ENCODE data around the gene KCNIP4.

KCNIP4 gene

GRCh38 chr4:21901281-21901680 is 47.3 kb downstream of the KCNIP4 start:
- DNase-seq: no peak

DNA sequence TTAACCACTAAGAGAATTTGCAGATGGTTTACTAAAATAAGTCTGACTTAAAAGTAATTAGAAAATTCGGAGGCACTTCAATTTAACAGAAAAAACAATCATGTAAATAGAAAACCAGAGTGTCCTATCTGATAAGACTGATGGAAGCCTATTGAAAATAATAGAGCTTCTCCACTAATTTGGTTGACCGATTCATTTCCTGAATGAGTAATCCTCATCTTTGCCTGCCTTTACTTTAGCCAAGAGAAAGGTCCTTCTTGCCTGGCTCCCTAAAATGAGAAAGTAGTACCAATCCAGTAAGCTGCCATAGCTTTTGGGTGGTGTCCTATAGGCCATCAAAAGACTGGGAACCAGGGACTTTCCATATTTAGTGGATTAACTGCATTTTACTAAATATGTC is 48.4 kb downstream of the KCNIP4 start:
- DNase-seq: no peak

DNA sequence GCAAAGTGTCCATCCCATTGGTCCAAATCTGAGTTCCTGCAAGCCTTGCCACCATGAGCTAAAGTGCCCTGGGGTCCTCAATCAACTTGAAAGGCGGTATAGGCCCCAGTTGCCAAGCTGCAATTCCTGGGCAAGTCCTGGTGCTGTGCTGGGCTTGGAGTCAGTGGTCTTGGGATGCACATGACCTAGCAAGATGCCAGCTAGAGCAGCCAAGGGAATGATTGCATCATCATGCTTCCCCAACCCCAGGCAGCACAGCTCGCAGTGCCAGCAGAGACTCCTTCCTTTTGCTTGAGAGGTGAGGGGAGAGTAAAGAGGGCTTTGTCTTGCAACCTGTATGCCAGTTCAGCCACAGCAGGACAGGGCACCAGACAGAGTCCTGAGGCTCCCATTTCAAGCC is 50.5 kb downstream of the KCNIP4 start:
- peak in 1 of 14 donors; percentile 10 for DNase-seq

DNA sequence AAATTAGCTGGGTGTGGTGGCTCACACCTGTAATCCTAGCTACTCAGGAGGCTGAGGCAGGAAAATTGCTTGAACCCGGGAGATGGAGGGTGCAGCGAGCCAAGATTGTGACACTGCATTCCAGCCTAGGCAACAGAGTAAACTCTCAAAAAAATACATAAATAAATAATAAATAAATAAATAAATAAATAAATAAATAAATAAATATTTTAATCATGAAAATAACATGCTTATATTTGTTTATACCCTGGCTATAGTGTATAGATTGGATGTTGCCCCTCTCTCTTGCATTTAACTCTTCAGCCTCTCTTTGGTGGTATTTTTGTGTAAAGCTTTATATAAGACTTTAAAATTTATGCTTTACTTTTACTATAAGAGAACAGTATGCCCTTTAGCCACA is 51.8 kb downstream of the KCNIP4 start:
- no peak for DNase-seq

DNA sequence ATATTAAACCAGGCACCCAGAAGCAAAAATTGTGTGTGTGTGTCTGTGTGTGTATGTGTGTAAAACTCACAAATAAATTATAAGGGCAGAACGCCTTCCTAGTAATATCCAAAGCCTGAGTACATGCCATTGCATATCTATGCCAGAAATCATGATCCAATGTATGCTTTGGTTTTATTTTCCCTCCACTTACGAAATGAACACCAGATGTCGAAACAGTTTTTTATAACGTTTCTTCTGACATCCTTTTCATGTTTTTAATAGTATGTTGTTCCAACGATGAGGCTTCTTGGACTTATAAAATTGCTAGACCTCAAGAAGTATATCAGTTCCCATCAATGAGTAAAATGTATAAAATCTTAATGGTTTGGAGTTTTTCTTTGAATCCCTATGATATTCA is 55.4 kb downstream of the KCNIP4 start:
- no peak for DNase-seq

- DNase-seq: no peak
Observed at GRCh38 chr4:21890231-21890630, 58.3 kb downstream of the KCNIP4 start.

- DNase-seq: no peak
Observed at GRCh38 chr4:21888195-21888976, 60.2 kb downstream of the KCNIP4 start.

GRCh38 chr4:21887481-21887880 is 61.1 kb downstream of the KCNIP4 start:
- DNase-seq: no peak

- no peak for DNase-seq
Observed at GRCh38 chr4:21885770-21886169, 62.8 kb downstream of the KCNIP4 start.

DNA sequence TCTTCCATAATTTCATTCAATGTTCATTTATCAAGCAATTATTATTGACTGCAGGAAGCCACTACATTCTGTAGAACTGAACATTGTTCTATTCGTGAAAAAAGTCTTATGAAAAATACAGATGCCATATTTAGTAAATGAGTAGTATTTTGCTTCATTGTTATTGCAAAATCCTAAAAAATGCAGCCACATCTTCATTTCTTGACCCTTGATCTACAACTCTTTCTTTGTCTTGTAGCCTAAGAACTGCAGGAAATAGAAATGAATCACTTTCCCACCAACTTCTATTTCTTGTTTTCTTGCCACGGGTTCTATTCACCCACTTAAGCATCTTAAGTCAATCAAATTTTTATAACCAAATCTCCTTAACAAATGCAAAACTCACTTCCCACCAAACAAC is 63.3 kb downstream of the KCNIP4 start:
- no peak for DNase-seq

GRCh38 chr4:21884615-21885014 is 64.0 kb downstream of the KCNIP4 start:
- no peak for DNase-seq

DNA sequence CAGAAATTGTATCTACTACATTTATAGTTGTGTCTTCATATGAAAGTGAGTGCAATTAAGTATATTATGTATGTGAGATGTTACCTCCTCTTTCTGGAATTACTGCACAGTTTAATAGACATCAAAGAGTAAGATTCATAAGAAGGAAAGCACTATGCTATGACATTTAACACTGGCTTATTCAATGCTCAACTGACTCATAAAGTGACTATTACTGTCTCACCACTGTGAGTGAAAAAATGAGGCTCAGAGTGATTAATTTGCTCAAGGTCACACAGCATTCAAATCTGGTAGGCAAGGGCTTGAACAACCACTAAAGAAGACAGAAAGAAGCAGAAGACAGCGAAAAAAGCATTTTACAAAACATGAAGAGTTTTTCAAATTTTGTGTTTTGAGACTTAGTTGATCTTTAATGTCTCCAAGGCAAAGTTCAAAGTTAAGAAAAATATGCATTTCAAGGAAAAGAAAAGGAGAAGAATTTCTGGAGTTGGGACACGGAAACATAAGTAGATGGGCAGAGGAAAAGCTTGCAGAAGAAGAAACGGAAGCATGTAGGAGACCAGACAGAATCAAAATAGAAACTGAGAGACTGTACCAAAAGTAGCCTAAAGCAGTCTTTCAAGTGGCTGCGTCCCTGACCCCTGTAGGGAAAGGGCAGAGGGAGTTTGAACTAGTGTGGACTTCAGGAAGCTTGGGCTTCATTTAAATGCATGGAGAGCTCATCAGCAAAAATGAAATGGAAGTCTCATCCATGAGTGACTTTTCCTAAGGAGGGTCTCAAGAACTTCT is 66.3 kb downstream of the KCNIP4 start:
- DNase-seq: no peak

DNA sequence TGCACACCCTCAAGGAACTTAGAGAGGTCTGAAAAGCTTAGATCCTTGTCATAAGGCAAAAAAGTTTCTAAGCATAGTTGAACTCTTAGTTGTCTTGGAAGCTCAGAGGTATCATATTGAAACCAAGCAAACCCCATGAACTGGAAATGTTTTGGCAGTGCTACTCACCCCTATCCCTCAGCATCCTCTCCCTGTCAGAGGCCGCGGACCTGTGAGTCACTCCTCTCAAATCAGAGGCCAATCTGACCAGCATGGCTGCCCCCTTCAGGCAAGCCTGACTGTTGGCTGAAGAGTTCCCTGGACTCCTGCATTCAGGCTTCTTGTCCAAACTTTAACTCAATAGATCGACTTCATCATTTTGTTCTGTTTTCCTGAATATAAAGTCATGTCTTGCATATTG is 69.4 kb downstream of the KCNIP4 start:
- no peak for DNase-seq

- DNase-seq: no peak
Observed at GRCh38 chr4:21876711-21877110, 71.9 kb downstream of the KCNIP4 start.

GRCh38 chr4:21873145-21873544 is 75.4 kb downstream of the KCNIP4 start:
- no peak for DNase-seq

DNA sequence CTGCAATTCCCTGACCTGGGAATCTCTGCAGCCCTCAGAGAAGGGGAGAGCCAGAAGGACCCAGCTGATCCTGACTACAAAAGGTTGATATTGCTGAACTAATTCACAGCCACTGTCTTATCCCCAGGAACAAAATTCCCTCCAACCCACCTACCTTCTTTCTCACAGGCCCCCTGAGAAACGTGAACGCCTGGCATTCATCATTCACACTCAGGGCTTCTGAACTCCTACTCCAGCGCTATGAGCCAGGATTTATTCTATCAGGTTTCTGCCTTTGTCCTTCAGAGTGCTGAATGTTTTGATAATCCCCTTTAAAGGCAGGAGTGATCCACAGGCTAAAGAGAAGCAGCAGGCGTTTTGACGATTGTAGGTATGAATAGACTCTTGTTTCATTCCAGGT is 76.5 kb downstream of the KCNIP4 start:
- no peak for DNase-seq

DNA sequence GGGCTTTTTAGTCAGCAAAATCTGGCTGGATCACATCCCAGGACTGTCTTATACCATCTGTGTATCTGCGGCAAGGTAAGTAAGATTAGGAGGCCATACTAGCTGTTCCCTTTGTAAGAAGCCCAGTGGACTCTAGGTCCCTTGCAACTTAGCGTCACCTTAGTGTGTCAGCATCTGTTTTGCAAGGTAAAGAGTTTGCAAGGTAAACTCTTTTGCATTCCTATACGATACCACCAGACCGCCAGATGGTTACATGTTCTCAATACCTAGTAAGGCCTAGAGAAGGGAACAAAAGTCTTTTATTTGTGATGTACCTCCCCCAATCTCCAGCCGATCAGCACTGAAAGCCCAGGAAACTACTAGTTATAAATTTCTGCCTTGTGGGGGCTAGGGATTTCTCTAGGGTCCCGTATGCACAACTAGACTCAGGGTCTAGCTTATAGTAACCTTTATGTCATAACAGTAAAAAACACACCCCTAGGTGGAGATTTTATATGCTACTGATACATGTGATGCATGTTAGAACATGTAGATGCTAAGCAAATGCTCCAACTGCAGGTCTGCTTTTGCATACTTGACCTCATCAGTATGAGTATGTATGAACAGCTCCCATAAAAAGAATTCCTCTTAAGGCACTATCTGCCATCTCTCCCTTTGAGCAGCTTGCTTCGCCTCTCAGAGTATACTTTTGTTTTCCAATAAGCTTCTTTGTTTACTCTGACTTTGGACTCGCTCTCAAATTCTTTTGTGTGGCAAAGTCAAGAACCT is 78.4 kb downstream of the KCNIP4 start:
- DNase-seq: peak in 1 of 14 donors; percentile 29

GRCh38 chr4:21864686-21865085 is 83.9 kb downstream of the KCNIP4 start:
- DNase-seq: peak in 1 of 14 donors; percentile 76

DNA sequence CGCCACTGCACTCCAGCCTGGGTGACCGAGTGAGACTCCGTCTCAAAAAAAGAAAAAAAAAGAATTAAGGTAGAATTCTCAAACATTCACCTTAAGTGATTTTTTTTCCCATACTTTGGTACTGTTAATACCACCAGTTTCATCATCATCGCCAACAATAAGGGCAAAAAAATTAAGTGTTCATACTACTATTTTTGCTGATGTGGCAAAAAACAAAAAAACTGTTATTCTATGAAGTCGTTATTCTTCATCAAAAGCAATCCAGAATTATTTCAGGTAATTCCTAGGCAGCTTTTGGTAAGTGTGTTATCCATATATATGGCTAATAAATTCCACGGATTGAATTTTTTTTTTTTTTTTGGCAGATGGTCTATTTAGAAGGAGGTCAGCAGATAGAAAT is 85.7 kb downstream of the KCNIP4 start:
- no peak for DNase-seq

- no peak for DNase-seq
Observed at GRCh38 chr4:21858971-21859370, 89.6 kb downstream of the KCNIP4 start.

DNA sequence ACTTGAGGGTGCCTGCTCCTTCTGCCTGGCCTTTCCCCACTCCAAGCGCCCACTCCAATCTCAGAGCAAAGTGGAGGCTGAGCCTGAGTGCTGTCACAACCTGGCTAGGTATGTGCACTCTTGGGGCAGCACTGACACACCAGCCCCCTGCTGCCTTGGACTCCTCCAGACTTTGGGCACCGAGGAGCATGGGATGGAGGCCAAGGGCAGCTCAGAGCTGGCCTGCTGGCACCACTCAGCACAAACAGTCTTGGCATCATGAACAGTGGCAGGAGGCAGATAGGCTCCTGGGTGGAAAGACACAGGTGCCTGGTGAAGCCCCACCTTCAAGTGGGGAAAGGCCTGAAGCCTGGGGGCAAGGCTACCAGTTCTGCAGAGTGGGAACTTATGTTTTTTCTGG is 91.8 kb downstream of the KCNIP4 start:
- peak in 1 of 14 donors; percentile 80 for DNase-seq

DNA sequence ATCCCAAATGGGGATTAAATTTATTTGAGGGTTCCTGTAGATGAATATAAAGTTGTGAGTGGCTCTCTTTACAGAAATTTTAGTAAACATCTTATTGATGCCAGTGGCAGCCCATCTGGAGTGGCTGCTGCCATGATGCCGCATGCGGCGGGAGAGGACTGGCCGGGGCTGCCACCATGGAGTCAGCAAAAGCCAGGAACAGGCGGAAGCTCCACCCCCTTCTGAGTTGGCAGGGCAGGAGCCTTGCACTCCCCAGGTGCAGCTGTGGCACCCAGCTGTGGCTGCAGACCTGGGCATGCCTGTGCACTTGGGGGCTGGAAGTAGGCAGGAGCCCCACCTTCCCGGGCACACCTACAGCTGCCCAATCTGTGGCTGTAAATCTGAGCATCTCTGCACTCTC is 92.3 kb downstream of the KCNIP4 start:
- DNase-seq: no peak

- no peak for DNase-seq
Observed at GRCh38 chr4:21849077-21849476, 99.5 kb downstream of the KCNIP4 start.
